ENCODE results near the gene KIF3C. TPM values are rescaled to one million over a fixed set of nuclear protein-coding genes. Genes with fewer than 3 reads are reported as not detected.

The KIF3C gene
- total RNA-seq, 2 donors from 2014 or later = 4.0 to 4.2 TPM

DNA sequence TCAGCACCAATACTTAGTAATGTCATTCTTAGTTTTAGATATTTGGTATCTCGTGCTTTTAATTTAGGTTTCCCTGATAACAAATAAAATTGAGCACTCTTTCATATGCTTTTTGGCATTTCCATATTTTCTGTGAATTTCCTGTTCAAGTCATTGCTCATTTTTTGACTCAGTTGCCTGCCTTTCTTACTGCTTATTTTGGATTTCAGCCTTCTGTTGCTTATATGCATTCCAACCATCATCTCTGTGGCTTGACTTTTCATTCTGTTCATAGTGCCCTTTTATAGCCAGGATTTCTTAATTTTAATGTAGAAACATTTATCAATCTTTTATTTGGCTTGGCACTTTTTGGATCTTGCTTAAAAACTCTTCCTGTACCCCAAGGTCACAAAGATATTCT lies 14.5 kb upstream of the KIF3C start:
- Histone ChIP-seq H3K27me3 (no peaks in the 10 kb centered on the region), H3K27ac (no peak overlapping the region), H3K9me3 (no peaks in the 10 kb centered on the region), H3K9ac (ENCODE audit: low read depth in 2 of 2, low read length in 2 of 2) (no peak overlapping the region), H3K36me3 (no peaks in the 10 kb centered on the region), H3K4me3 (no peak overlapping the region), H3K4me1 (no peaks in the 10 kb centered on the region)
- no peak for TF ChIP-seq CTCF (IDR thresholded peaks at IDR 0.05)
- intact Hi-C loops (cut with DNase I) = no loop called here
- DNase-seq = no peak

GRCh38 chr2:25994509-25994908 lies 12.2 kb upstream of the KIF3C start:
- Histone ChIP-seq H3K9ac (ENCODE audit: low read depth in 2 of 2, low read length in 2 of 2) (no peak overlapping the region), H3K27me3 (no peaks in the 10 kb centered on the region), H3K27ac (no peak overlapping the region), H3K4me3 (no peak overlapping the region), H3K36me3 (no peaks in the 10 kb centered on the region), H3K9me3 (no peaks in the 10 kb centered on the region), H3K4me1 (no peaks in the 10 kb centered on the region)
- DNase-seq = no peak
- intact Hi-C loops (cut with DNase I) = no loop called here
- no peak for TF ChIP-seq CTCF (IDR thresholded peaks at IDR 0.05)

- no peaks in the 10 kb centered on the region for H3K27me3 ChIP-seq
- H3K36me3 ChIP-seq = no peaks in the 10 kb centered on the region
- no peak overlapping the region for H3K27ac ChIP-seq
- intact Hi-C loops (cut with DNase I) = no loop called here
- H3K4me3 ChIP-seq = no peak overlapping the region
- no peaks in the 10 kb centered on the region for H3K4me1 ChIP-seq
- no peak for DNase-seq
- no peaks in the 10 kb centered on the region for H3K9me3 ChIP-seq
- H3K9ac ChIP-seq (ENCODE audit: low read depth in 2 of 2, low read length in 2 of 2) = no peak overlapping the region
- TF ChIP-seq CTCF (IDR thresholded peaks at IDR 0.05) = no peak
Measured at GRCh38 chr2:25993049-25993448, 10.8 kb upstream of the KIF3C start.

DNA sequence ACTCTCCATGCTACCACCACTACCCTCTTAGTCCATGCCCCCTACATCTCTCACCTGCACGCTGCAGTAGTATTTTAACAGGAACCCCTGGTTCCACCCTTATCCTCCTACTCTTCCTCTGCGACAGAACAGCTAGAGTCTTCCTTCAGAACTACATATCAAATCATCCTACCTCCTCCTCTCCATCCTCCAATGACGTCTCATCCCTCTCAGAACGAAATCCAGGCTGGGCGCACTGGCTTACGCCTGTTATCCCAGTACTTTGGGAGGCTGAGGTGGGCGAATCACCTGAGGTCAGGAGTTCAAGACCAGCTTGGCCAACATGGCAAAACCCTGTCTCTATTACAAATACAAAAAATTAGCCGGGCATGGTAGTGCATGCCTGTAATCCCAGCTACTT lies 10.3 kb upstream of the KIF3C start:
- Histone ChIP-seq H3K27me3 (no peaks in the 10 kb centered on the region), H3K4me3 (no peak overlapping the region), H3K9ac (ENCODE audit: low read depth in 2 of 2, low read length in 2 of 2) (no peak overlapping the region), H3K9me3 (no peaks in the 10 kb centered on the region), H3K27ac (no peak overlapping the region), H3K4me1 (no peaks in the 10 kb centered on the region), H3K36me3 (no peaks in the 10 kb centered on the region)
- TF ChIP-seq CTCF (IDR thresholded peaks at IDR 0.05) = no peak
- intact Hi-C loops (cut with DNase I) = no loop called here
- DNase-seq = no peak

DNA sequence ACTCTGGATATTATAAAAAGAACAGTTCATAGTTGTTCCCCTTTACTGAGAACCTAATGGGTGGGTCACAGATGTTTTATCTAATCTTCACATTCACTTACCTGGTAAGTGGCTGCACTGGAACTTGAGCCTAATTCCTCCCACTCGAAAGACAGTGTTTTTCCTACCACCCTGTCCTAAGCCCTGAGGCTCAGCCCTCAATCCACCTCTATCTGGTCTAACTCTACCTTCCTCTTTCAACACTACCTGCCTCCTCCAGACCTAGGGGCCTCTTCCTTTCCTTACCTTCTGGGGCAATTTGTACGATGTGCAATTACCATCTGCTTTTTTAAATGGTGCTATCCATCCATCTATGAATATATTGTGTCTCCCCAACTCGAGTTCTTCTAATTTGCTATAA lies 9.7 kb upstream of the KIF3C start:
- Histone ChIP-seq H3K27ac (no peak overlapping the region), H3K27me3 (no peaks in the 10 kb centered on the region), H3K9ac (ENCODE audit: low read depth in 2 of 2, low read length in 2 of 2) (no peak overlapping the region), H3K4me1 (no peaks in the 10 kb centered on the region), H3K4me3 (no peak overlapping the region), H3K36me3 (no peaks in the 10 kb centered on the region), H3K9me3 (no peaks in the 10 kb centered on the region)
- intact Hi-C loops (cut with DNase I) = no loop called here
- no peak for DNase-seq
- TF ChIP-seq CTCF (IDR thresholded peaks at IDR 0.05) = no peak

- H3K4me1 ChIP-seq = no peaks in the 10 kb centered on the region
- H3K36me3 ChIP-seq = no peaks in the 10 kb centered on the region
- TF ChIP-seq CTCF (IDR thresholded peaks at IDR 0.05) = no peak
- H3K9me3 ChIP-seq = no peaks in the 10 kb centered on the region
- no peak overlapping the region for H3K4me3 ChIP-seq
- intact Hi-C loops (cut with DNase I) = loop anchor here (2.0 kb wide), 1 partner anchor 156 kb away; no protein-coding TSS in a partner anchor
- no peak overlapping the region for H3K27ac ChIP-seq
- no peaks in the 10 kb centered on the region for H3K27me3 ChIP-seq
- DNase-seq = no peak
- no peak overlapping the region for H3K9ac ChIP-seq (ENCODE audit: low read depth in 2 of 2, low read length in 2 of 2)
Measured at GRCh38 chr2:25989154-25989553, 6.9 kb upstream of the KIF3C start.

Measured in colonic mucosa (tissue), 4 donors.